ENCODE results near the gene UMODL1.

DNA sequence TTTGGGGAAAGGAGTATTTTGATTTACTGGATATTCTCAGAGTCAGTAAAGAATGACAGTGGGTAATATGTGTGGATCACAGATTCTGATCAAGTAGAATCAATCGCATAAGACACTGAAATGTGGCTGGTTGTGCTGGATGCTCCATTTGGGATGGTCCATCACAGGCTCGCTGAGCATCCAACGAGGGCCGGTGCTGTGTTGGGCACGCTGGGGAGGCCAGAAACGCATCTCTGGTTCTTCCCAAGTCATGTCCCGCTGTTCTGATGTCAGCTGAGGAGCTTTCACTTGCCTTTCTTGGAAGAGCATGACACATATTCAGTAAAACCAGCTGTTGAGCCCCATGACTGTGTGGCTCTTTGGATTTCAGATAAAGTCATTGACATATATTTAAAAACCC, 72.0 kb downstream of the UMODL1 start:
- TF ChIP-seq, protein P1, sequence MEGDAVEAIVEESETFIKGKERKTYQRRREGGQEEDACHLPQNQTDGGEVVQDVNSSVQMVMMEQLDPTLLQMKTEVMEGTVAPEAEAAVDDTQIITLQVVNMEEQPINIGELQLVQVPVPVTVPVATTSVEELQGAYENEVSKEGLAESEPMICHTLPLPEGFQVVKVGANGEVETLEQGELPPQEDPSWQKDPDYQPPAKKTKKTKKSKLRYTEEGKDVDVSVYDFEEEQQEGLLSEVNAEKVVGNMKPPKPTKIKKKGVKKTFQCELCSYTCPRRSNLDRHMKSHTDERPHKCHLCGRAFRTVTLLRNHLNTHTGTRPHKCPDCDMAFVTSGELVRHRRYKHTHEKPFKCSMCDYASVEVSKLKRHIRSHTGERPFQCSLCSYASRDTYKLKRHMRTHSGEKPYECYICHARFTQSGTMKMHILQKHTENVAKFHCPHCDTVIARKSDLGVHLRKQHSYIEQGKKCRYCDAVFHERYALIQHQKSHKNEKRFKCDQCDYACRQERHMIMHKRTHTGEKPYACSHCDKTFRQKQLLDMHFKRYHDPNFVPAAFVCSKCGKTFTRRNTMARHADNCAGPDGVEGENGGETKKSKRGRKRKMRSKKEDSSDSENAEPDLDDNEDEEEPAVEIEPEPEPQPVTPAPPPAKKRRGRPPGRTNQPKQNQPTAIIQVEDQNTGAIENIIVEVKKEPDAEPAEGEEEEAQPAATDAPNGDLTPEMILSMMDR (IDR thresholded peaks at IDR 0.05; ENCODE audit: low read depth, low read length): no peak
- TF ChIP-seq MYC (IDR thresholded peaks at IDR 0.05; ENCODE audit: low read depth, low read length): no peak

Measured in NB4 (cell line).